HEK293T (cell line): ENCODE data around the gene PARVB.

Source experiments
- CTCF ChIA-PET: fragments of 350-600 bp; formaldehyde crosslinking; extraction: SDS; loops from one replicate; lab custom pipeline; 2021; ENCODE audit warnings: antibody characterized with exemption, inconsistent platforms; lab: Yijun Ruan, JAX
- POLR2A ChIA-PET: fragments of 350-600 bp; formaldehyde crosslinking; extraction: SDS; loops from one replicate; lab custom pipeline; 2020; ENCODE audit warnings: antibody characterized with exemption, inconsistent platforms; lab: Yijun Ruan, JAX
- DNase-seq: peaks from one replicate; pipeline ENCODE4 v3.0.0; 2012; ENCODE audit warnings: mixed read lengths; ENCODE audit errors: extremely low spot score
- ARNT ChIP-seq: fragments of 450-650 bp; IDR thresholded peaks from 2 replicates; pipeline ENCODE4 v1.6.1; 2017; ENCODE audit warnings: mild to moderate bottlenecking
- BHLHE40 ChIP-seq: fragments of 450-650 bp; IDR thresholded peaks from 2 replicates; pipeline ENCODE4 v1.6.1; 2016; ENCODE audit warnings: mild to moderate bottlenecking, moderate library complexity, borderline replicate concordance
- CTBP1 ChIP-seq: fragments of 450-650 bp; IDR thresholded peaks from 2 replicates; pipeline ENCODE4 v1.6.1; 2016; ENCODE audit warnings: borderline replicate concordance
- ELF4 ChIP-seq: fragments of 450-650 bp; IDR thresholded peaks from 2 replicates; pipeline ENCODE4 v1.6.1; 2017; ENCODE audit warnings: antibody characterized with exemption
- FOXA1 ChIP-seq: fragments of 450-650 bp; IDR thresholded peaks from 2 replicates; pipeline ENCODE4 v1.6.1; 2016; ENCODE audit warnings: mild to moderate bottlenecking
- FOXK2 ChIP-seq: fragments of 450-650 bp; IDR thresholded peaks from 2 replicates; pipeline ENCODE4 v1.6.1; 2016; ENCODE audit warnings: mild to moderate bottlenecking
- FOXM1 ChIP-seq: fragments of 450-650 bp; IDR thresholded peaks from 2 replicates; pipeline ENCODE4 v1.6.1; 2017; ENCODE audit warnings: mild to moderate bottlenecking, borderline replicate concordance
- HDGF ChIP-seq: fragments of 450-650 bp; IDR thresholded peaks from 2 replicates; pipeline ENCODE4 v1.6.1; 2017; ENCODE audit warnings: antibody characterized with exemption, borderline replicate concordance
- L3MBTL2 ChIP-seq: fragments of 450-650 bp; conservative IDR thresholded peaks from 2 replicates; pipeline ENCODE4 v1.6.1; 2016; ENCODE audit warnings: mild to moderate bottlenecking
- LEF1 ChIP-seq: fragments of 450-650 bp; IDR thresholded peaks from 2 replicates; pipeline ENCODE4 v1.6.1; 2017; ENCODE audit warnings: mild to moderate bottlenecking, borderline replicate concordance
- NFRKB ChIP-seq: fragments of 450-650 bp; IDR thresholded peaks from 2 replicates; pipeline ENCODE4 v1.6.1; 2016; ENCODE audit warnings: mild to moderate bottlenecking, moderate library complexity
- PKNOX1 ChIP-seq: fragments of 450-650 bp; IDR thresholded peaks from 2 replicates; pipeline ENCODE4 v1.6.1; 2016
- SP1 ChIP-seq: fragments of 450-650 bp; IDR thresholded peaks from 2 replicates; pipeline ENCODE4 v1.6.1; 2017
- SUZ12 ChIP-seq: fragments of 450-650 bp; IDR thresholded peaks from 2 replicates; pipeline ENCODE4 v1.6.1; 2016; ENCODE audit warnings: mild to moderate bottlenecking
- TARDBP ChIP-seq: fragments of 450-650 bp; IDR thresholded peaks from 2 replicates; pipeline ENCODE4 v1.6.1; 2016
- ZNF384 ChIP-seq: fragments of 450-650 bp; IDR thresholded peaks from 2 replicates; pipeline ENCODE4 v1.6.1; 2016

Gene PARVB

GRCh38 chr22:44182588-44183286 is 158.6 kb downstream of the PARVB start:
- CTCF ChIA-PET: no interaction called here
- no peak for DNase-seq
- no peak for TF ChIP-seq ZNF384
- no peak for TF ChIP-seq HDGF
- no peak for TF ChIP-seq FOXA1
- POLR2A ChIA-PET: no interaction called here

DNA sequence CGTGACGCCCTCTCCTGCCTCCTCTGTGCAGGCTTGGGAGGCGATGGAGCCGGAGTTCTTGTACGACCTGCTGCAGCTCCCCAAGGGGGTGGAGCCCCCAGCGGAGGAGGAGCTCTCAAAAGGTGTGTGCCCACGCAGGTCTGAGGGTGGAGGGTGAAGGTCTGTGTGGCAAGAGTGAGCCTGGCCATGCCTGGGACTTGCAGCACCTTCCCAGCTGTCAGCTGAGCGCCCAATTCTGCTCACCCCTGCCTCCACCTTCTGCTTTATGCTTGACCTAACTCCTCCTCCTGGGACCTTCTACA is 159.1 kb downstream of the PARVB start:
- POLR2A ChIA-PET: no interaction called here
- TF ChIP-seq FOXK2 (no peak), FOXA1 (no peak), SUZ12 (no peak), TARDBP (no peak), FOXM1 (no peak), ELF4 (no peak), L3MBTL2 (no peak), BHLHE40 (no peak), ZNF384 (no peak), ARNT (no peak), PKNOX1 (no peak), CTBP1 (no peak)
- DNase-seq: no peak
- CTCF ChIA-PET: no interaction called here

DNA sequence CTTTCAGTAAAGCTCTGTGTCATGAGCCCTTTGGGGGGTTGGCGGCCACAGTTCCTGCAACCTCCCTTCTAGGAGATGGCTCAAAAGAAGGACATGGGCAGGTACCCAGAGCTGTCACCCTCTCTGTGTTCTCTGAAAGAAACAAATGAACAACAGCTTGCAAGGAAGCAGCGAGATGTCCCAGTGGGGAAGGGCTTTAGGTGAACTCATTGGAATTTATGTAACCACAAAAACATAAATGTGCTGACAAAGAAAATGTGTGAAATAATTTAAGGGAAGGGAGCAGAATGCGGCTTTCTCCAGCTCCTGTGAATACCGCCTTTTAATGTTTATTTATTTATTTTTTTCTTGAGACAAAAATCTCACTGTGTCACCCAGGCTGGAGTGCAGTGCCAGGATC is 159.9 kb downstream of the PARVB start:
- POLR2A ChIA-PET: no interaction called here
- DNase-seq: no peak
- CTCF ChIA-PET: no interaction called here
- TF ChIP-seq L3MBTL2 (no peak), ARNT (no peak), LEF1 (no peak), ELF4 (no peak)

DNA sequence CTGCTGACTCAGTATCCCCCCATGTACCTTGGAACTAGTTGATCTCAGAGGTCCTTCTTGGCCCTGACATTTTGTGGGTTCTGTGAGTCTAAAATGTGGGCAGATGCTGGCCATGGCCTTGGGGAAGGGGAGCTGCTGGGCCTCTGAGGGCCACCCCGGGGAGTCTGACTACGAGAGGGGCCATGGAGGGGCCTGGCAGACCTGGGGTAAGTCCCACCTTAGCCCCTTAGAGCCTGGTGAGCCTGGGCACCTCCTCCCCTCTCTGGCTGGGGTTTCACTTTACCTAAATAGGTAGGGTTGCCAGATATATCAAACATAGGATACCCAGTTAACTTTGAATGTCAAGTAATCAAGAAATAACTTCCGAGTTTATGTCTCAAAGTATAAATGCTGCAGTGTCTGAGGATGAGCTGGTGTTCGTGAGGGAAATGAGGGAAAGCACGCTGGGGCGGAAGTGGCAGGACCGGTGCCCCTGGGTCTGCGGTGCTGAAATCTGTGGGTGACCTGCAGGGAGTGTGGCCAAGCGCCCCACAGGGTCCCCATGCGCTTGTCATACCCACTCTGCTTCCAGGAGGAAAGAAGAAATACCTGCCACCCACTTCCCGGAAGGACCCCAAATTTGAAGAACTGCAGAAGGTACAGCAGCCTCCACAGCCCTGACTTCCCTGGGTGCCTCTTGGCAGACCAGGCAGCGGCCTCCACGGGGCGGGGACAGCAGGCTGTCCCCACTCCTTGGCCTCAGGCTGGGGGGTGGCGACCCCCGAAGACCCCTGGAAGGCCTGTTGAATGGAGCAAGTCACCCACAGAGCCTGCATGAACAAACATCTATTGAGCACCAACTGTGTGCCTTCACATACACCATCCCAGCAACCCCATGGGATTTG is 161.4 kb downstream of the PARVB start:
- CTCF ChIA-PET: no interaction called here
- TF ChIP-seq SUZ12: no peak
- no peak for TF ChIP-seq PKNOX1
- POLR2A ChIA-PET: no interaction called here
- DNase-seq: no peak

DNA sequence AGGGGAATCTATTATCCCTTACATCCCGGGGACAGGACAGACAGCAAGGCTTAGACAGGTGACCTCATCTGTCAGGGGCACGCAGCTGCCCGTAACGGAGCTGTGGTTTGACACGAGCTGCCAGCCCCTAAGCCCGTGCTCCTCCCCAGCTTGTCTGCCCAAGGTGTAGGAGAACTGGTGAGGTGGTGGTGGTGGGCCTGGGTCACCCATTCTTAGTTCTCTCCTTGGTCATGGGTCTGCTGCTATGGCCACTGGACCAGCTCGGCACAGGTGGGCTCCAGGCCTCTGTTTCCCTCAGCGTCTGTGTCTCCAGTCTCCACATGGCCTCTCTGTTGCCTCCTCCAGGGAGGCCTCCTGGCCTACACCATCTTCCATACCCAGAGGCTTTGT is 162.0 kb downstream of the PARVB start:
- DNase-seq: no peak
- CTCF ChIA-PET: no interaction called here
- POLR2A ChIA-PET: no interaction called here
- TF ChIP-seq TARDBP: no peak
- TF ChIP-seq ARNT: no peak
- no peak for TF ChIP-seq ELF4
- no peak for TF ChIP-seq BHLHE40
- no peak for TF ChIP-seq FOXM1
- no peak for TF ChIP-seq HDGF
- no peak for TF ChIP-seq CTBP1
- no peak for TF ChIP-seq L3MBTL2
- no peak for TF ChIP-seq ZNF384

GRCh38 chr22:44186737-44187136 is 162.6 kb downstream of the PARVB start:
- ChIA-PET CTCF (no interaction called here), POLR2A (no interaction called here)
- no peak for DNase-seq
- TF ChIP-seq ARNT (no peak), CTBP1 (no peak), TARDBP (no peak), SUZ12 (no peak), SP1 (no peak), PKNOX1 (no peak), FOXM1 (no peak)

- ChIA-PET POLR2A (no interaction called here), CTCF (no interaction called here)
- DNase-seq: no peak
- TF ChIP-seq FOXM1: no peak
- no peak for TF ChIP-seq L3MBTL2
- TF ChIP-seq ELF4: no peak
- TF ChIP-seq SP1: no peak
- TF ChIP-seq BHLHE40: no peak
- no peak for TF ChIP-seq ZNF384
- TF ChIP-seq CTBP1: no peak
- TF ChIP-seq NFRKB: no peak
- no peak for TF ChIP-seq ARNT
- no peak for TF ChIP-seq HDGF
- no peak for TF ChIP-seq TARDBP
Measured at GRCh38 chr22:44187652-44188230, 163.6 kb downstream of the PARVB start.
